ENCODE measurements around the gene DHFR.

Gene DHFR

DNA sequence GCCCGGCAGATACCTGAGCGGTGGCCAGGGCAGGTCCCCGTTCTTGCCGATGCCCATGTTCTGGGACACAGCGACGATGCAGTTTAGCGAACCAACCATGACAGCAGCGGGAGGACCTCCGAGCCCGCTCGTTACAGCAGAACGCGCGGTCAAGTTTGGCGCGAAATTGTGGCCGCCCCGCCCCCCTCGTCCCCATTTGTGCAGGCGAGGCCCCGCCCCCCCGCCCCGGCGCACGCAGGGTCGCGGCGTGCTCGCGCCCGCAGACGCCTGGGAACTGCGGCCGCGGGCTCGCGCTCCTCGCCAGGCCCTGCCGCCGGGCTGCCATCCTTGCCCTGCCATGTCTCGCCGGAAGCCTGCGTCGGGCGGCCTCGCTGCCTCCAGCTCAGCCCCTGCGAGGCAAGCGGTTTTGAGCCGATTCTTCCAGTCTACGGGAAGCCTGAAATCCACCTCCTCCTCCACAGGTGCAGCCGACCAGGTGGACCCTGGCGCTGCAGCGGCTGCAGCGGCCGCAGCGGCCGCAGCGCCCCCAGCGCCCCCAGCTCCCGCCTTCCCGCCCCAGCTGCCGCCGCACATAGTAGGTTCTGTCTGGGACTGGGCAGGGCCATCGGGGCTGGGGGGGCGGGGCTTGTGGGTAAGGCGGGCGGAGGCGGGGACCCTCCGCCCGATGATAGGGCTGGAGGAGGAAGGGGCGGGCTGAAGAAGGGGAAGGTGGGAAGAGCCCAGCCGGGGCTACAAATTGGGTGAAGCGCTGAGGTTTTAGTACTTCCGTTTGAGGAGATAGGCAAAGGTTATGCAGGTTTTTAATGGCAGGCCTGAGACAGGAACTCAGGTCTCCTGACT, at the start of gene DHFR, which contains the start of gene MSH3:
DHFR (minus strand) TSS at position 593 of the 840 bp plus-strand sequence; CDS start at position 99, 494 bp downstream.
MSH3 (plus strand) TSS at position 262 of the 840 bp plus-strand sequence; CDS start at position 338, 76 bp downstream.
- peak; percentile 65 for TF ChIP-seq YY1 (IDR thresholded peaks at IDR 0.05; ENCODE audit: low read depth)
- TF ChIP-seq TAF1 (IDR thresholded peaks at IDR 0.05; ENCODE audit: low read depth) = peak; percentile 63
- 0 out of 2 replicates have a peak, but pooled peaks have one; percentile 43 for TF ChIP-seq TCF12 (IDR thresholded peaks at IDR 0.05; ENCODE audit: low read depth)
- no peak for TF ChIP-seq EGR1 (IDR thresholded peaks at IDR 0.05)
- TF ChIP-seq, protein P1, sequence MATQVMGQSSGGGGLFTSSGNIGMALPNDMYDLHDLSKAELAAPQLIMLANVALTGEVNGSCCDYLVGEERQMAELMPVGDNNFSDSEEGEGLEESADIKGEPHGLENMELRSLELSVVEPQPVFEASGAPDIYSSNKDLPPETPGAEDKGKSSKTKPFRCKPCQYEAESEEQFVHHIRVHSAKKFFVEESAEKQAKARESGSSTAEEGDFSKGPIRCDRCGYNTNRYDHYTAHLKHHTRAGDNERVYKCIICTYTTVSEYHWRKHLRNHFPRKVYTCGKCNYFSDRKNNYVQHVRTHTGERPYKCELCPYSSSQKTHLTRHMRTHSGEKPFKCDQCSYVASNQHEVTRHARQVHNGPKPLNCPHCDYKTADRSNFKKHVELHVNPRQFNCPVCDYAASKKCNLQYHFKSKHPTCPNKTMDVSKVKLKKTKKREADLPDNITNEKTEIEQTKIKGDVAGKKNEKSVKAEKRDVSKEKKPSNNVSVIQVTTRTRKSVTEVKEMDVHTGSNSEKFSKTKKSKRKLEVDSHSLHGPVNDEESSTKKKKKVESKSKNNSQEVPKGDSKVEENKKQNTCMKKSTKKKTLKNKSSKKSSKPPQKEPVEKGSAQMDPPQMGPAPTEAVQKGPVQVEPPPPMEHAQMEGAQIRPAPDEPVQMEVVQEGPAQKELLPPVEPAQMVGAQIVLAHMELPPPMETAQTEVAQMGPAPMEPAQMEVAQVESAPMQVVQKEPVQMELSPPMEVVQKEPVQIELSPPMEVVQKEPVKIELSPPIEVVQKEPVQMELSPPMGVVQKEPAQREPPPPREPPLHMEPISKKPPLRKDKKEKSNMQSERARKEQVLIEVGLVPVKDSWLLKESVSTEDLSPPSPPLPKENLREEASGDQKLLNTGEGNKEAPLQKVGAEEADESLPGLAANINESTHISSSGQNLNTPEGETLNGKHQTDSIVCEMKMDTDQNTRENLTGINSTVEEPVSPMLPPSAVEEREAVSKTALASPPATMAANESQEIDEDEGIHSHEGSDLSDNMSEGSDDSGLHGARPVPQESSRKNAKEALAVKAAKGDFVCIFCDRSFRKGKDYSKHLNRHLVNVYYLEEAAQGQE (IDR thresholded peaks at IDR 0.05; ENCODE audit: low read depth) = no peak
- TF ChIP-seq ZBTB7A (IDR thresholded peaks at IDR 0.05; ENCODE audit: low read depth) = no peak
- TF ChIP-seq MAX (IDR thresholded peaks at IDR 0.05) = peak; percentile 49
- TF ChIP-seq EP300 (IDR thresholded peaks at IDR 0.05; ENCODE audit: borderline replicate concordance) = peak; percentile 20; the same call in 1 of the 2 replicates
- TF ChIP-seq TEAD4 (IDR thresholded peaks at IDR 0.05) = 0 out of 2 replicates have a peak, but pooled peaks have one; percentile 30
- no peak for TF ChIP-seq CREB1 (IDR thresholded peaks at IDR 0.05; ENCODE audit: low read depth)

- TF ChIP-seq TAF1 (IDR thresholded peaks at IDR 0.05; ENCODE audit: low read depth) (no peak), TCF12 (IDR thresholded peaks at IDR 0.05; ENCODE audit: low read depth) (no peak), TEAD4 (IDR thresholded peaks at IDR 0.05) (no peak), CREB1 (IDR thresholded peaks at IDR 0.05; ENCODE audit: low read depth) (no peak), RAD21 (IDR thresholded peaks at IDR 0.05; ENCODE audit: low read depth) (no peak), EGR1 (IDR thresholded peaks at IDR 0.05) (no peak), CEBPB (IDR thresholded peaks at IDR 0.05) (no peak), FOXM1 (IDR thresholded peaks at IDR 0.05; ENCODE audit: borderline replicate concordance, low read depth) (no peak), YY1 (IDR thresholded peaks at IDR 0.05; ENCODE audit: low read depth) (no peak), ZBTB7A (IDR thresholded peaks at IDR 0.05; ENCODE audit: low read depth) (no peak), NFIC (IDR thresholded peaks at IDR 0.05) (no peak), MAX (IDR thresholded peaks at IDR 0.05) (no peak), EP300 (IDR thresholded peaks at IDR 0.05; ENCODE audit: borderline replicate concordance) (no peak)
- TF ChIP-seq, protein P1 (IDR thresholded peaks at IDR 0.05; ENCODE audit: low read depth) = no peak
- TF ChIP-seq, protein P2, sequence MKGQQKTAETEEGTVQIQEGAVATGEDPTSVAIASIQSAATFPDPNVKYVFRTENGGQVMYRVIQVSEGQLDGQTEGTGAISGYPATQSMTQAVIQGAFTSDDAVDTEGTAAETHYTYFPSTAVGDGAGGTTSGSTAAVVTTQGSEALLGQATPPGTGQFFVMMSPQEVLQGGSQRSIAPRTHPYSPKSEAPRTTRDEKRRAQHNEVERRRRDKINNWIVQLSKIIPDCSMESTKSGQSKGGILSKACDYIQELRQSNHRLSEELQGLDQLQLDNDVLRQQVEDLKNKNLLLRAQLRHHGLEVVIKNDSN (IDR thresholded peaks at IDR 0.05) = no peak
These were observed 49.4 kb upstream of the DHFR start for GRCh38 chr5:80704221-80704620.

- TF ChIP-seq FOXM1 (IDR thresholded peaks at IDR 0.05; ENCODE audit: borderline replicate concordance, low read depth) = no peak
- TF ChIP-seq CEBPB (IDR thresholded peaks at IDR 0.05) = no peak
- TF ChIP-seq, protein P1 (IDR thresholded peaks at IDR 0.05; ENCODE audit: low read depth) = no peak
- TF ChIP-seq MAX (IDR thresholded peaks at IDR 0.05) = no peak
- no peak for TF ChIP-seq NFIC (IDR thresholded peaks at IDR 0.05)
- TF ChIP-seq ZBTB7A (IDR thresholded peaks at IDR 0.05; ENCODE audit: low read depth) = no peak
- TF ChIP-seq EGR1 (IDR thresholded peaks at IDR 0.05) = no peak
- TF ChIP-seq TAF1 (IDR thresholded peaks at IDR 0.05; ENCODE audit: low read depth) = no peak
- no peak for TF ChIP-seq YY1 (IDR thresholded peaks at IDR 0.05; ENCODE audit: low read depth)
- TF ChIP-seq TCF12 (IDR thresholded peaks at IDR 0.05; ENCODE audit: low read depth) = no peak
- no peak for TF ChIP-seq EP300 (IDR thresholded peaks at IDR 0.05; ENCODE audit: borderline replicate concordance)
These were observed 49.0 kb upstream of the DHFR start for GRCh38 chr5:80703747-80704146.

- TF ChIP-seq TEAD4 (IDR thresholded peaks at IDR 0.05) (no peak), FOXM1 (IDR thresholded peaks at IDR 0.05; ENCODE audit: borderline replicate concordance, low read depth) (no peak), TAF1 (IDR thresholded peaks at IDR 0.05; ENCODE audit: low read depth) (no peak), MAX (IDR thresholded peaks at IDR 0.05) (no peak), CEBPB (IDR thresholded peaks at IDR 0.05) (no peak), ZBTB7A (IDR thresholded peaks at IDR 0.05; ENCODE audit: low read depth) (no peak), CREB1 (IDR thresholded peaks at IDR 0.05; ENCODE audit: low read depth) (no peak), TCF12 (IDR thresholded peaks at IDR 0.05; ENCODE audit: low read depth) (no peak), RAD21 (IDR thresholded peaks at IDR 0.05; ENCODE audit: low read depth) (no peak), EGR1 (IDR thresholded peaks at IDR 0.05) (no peak), EP300 (IDR thresholded peaks at IDR 0.05; ENCODE audit: borderline replicate concordance) (no peak), YY1 (IDR thresholded peaks at IDR 0.05; ENCODE audit: low read depth) (no peak), NFIC (IDR thresholded peaks at IDR 0.05) (no peak)
- TF ChIP-seq, protein P2 (IDR thresholded peaks at IDR 0.05) = no peak
- TF ChIP-seq, protein P1 (IDR thresholded peaks at IDR 0.05; ENCODE audit: low read depth) = no peak
These were observed 48.5 kb upstream of the DHFR start for GRCh38 chr5:80703291-80703690.

All from Ishikawa (cell line).